ENCODE measurements around the gene PNKD.

Gene PNKD

DNA sequence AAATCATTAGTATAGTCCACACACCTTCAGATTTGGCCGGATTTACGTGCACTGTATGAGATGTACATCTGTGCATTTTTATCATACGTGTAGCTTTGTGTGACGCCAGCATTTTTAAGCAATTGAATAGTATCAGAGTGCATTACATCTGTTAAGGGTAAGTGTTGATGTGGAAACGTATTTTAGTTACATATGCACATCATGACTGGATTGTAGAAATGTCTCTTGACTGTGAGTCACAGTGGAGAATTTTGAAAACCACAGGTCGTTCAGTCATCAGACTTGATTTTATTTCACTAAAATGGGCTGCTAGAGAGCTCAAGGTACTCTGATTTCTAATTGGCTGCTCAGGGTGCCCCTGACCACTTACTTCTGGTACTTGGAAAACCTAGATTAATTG lies 14.9 kb upstream of the PNKD start:
- no peak overlapping the region for H2BK5ac ChIP-seq (ENCODE audit: low read length)
- no peak overlapping the region for H3K4me3 ChIP-seq (ENCODE audit: low read length in 2 of 2)
- H3K18ac ChIP-seq (ENCODE audit: low read length): no peak overlapping the region
- H2BK120ac ChIP-seq (ENCODE audit: low read depth, low read length): no peak overlapping the region
- no peak overlapping the region for H2BK12ac ChIP-seq (ENCODE audit: low read length)
- no peak overlapping the region for H4K8ac ChIP-seq (ENCODE audit: low read depth, low read length)
- no peak overlapping the region for H2AK5ac ChIP-seq (ENCODE audit: low read depth, low read length)
- no peak for DNase-seq (ENCODE audit: low spot score)
- no peak overlapping the region for H3K4me2 ChIP-seq (ENCODE audit: insufficient read depth, low read length, poor library complexity, severe bottlenecking)
- no CpG with 5 or more reads among the region's 6 CpGs for WGBS, 2 donors (ENCODE audit: extremely low coverage in 2 of 2, insufficient read length in 2 of 2, insufficient replicate concordance in 1 of 2)
- H3K14ac ChIP-seq (ENCODE audit: low read length): no peak overlapping the region
- H3K4me1 ChIP-seq (ENCODE audit: control insufficient read depth in 2 of 2, insufficient read depth in 1 of 2, low read depth in 1 of 2, low read length in 2 of 2): peaks cover 2 to 6% of the 10 kb centered on the region in 2 donors
- H3K27me3 ChIP-seq (ENCODE audit: control insufficient read depth in 3 of 3, insufficient read depth in 3 of 3, low read depth in 1 of 3, low read length in 3 of 3): no peaks in the 10 kb centered on the region
- no peak overlapping the region for H3K23ac ChIP-seq (ENCODE audit: low read depth, low read length, poor library complexity)
- no peak overlapping the region for H2BK15ac ChIP-seq (ENCODE audit: low read length)
- no peak overlapping the region for H3K27ac ChIP-seq (replicated peaks; ENCODE audit: low read length)
- no peak overlapping the region for H2AFZ ChIP-seq (ENCODE audit: low read length)
- H3K9me3 ChIP-seq (replicated peaks in 1 of 2; ENCODE audit: control insufficient read depth in 2 of 2, insufficient read depth in 1 of 2, low read depth in 1 of 2, low read length in 2 of 2): no peaks in the 10 kb centered on the region
- H4K91ac ChIP-seq (ENCODE audit: low read depth, low read length, poor library complexity): no peak overlapping the region
- H3K36me3 ChIP-seq (replicated peaks in 1 of 2; ENCODE audit: control insufficient read depth in 2 of 2, insufficient read depth in 2 of 2, low read length in 2 of 2): peaks cover 27 to 63% of the 10 kb centered on the region in 2 donors
- no peak overlapping the region for H3K9ac ChIP-seq (ENCODE audit: low read depth, low read length, poor library complexity)
- H3K4ac ChIP-seq (ENCODE audit: low read length): no peak overlapping the region
- H3K79me1 ChIP-seq (ENCODE audit: low read depth, low read length): no peaks in the 10 kb centered on the region

DNA sequence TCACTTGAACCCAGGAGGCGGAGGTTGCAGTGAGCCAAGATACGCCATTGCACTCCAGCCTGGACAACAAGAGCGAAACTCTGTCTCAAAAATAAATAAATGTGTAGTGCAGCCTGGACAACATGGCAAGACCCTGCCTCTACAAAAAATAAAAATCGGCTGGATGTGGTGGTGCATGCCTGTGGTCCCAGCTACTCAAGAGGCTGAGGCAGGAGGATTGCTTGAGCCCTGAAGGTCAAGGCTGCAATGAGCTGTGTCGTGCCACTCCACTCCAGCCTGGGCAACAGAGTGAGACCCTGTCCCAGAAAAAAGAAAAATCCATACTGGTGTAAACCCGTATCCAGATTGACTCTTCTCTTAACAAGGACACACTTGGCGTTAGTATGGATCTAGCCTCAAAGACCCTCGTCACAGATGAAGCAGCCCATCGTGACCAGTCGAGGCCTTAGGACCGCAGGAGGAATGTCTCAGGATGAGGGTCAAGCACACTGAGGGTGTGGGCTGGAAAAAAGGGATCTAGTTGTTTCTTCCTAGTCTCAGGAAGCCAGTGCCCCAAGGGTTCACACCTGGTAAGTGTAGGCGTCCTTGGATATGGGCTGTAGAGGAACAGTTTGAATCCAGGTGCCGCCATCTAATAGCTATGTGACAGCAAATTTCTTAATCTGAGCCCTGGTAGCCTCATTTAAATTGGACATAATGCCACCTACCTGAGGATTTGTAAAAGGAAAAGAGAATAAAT lies 13.5 kb upstream of the PNKD start:
- H3K4ac ChIP-seq (ENCODE audit: low read length): no peak overlapping the region
- H3K23ac ChIP-seq (ENCODE audit: low read depth, low read length, poor library complexity): no peak overlapping the region
- no peak overlapping the region for H2AK5ac ChIP-seq (ENCODE audit: low read depth, low read length)
- no peak overlapping the region for H3K4me2 ChIP-seq (ENCODE audit: insufficient read depth, low read length, poor library complexity, severe bottlenecking)
- no peaks in the 10 kb centered on the region for H3K79me1 ChIP-seq (ENCODE audit: low read depth, low read length)
- no peak for DNase-seq (ENCODE audit: low spot score)
- peaks cover 20 to 49% of the 10 kb centered on the region in 2 donors for H3K36me3 ChIP-seq (replicated peaks in 1 of 2; ENCODE audit: control insufficient read depth in 2 of 2, insufficient read depth in 2 of 2, low read length in 2 of 2)
- WGBS, 2 donors (ENCODE audit: extremely low coverage in 2 of 2, insufficient read length in 2 of 2, insufficient replicate concordance in 1 of 2): no CpG with 5 or more reads among the region's 13 CpGs
- H2BK15ac ChIP-seq (ENCODE audit: low read length): no peak overlapping the region
- H3K18ac ChIP-seq (ENCODE audit: low read length): no peak overlapping the region
- no peak overlapping the region for H3K9ac ChIP-seq (ENCODE audit: low read depth, low read length, poor library complexity)
- H3K27ac ChIP-seq (replicated peaks; ENCODE audit: low read length): no peak overlapping the region
- H3K9me3 ChIP-seq (replicated peaks in 1 of 2; ENCODE audit: control insufficient read depth in 2 of 2, insufficient read depth in 1 of 2, low read depth in 1 of 2, low read length in 2 of 2): peaks cover 0 to under 1% of the 10 kb centered on the region in 2 donors
- no peak overlapping the region for H4K8ac ChIP-seq (ENCODE audit: low read depth, low read length)
- no peaks in the 10 kb centered on the region for H3K27me3 ChIP-seq (ENCODE audit: control insufficient read depth in 3 of 3, insufficient read depth in 3 of 3, low read depth in 1 of 3, low read length in 3 of 3)
- no peak overlapping the region for H3K4me3 ChIP-seq (ENCODE audit: low read length in 2 of 2)
- no peak overlapping the region for H2BK120ac ChIP-seq (ENCODE audit: low read depth, low read length)
- H3K4me1 ChIP-seq (ENCODE audit: control insufficient read depth in 2 of 2, insufficient read depth in 1 of 2, low read depth in 1 of 2, low read length in 2 of 2): peaks cover 11 to 19% of the 10 kb centered on the region in 2 donors
- no peak overlapping the region for H4K91ac ChIP-seq (ENCODE audit: low read depth, low read length, poor library complexity)
- no peak overlapping the region for H2BK12ac ChIP-seq (ENCODE audit: low read length)
- no peak overlapping the region for H2AFZ ChIP-seq (ENCODE audit: low read length)
- H2BK5ac ChIP-seq (ENCODE audit: low read length): no peak overlapping the region
- H3K14ac ChIP-seq (ENCODE audit: low read length): no peak overlapping the region

DNA sequence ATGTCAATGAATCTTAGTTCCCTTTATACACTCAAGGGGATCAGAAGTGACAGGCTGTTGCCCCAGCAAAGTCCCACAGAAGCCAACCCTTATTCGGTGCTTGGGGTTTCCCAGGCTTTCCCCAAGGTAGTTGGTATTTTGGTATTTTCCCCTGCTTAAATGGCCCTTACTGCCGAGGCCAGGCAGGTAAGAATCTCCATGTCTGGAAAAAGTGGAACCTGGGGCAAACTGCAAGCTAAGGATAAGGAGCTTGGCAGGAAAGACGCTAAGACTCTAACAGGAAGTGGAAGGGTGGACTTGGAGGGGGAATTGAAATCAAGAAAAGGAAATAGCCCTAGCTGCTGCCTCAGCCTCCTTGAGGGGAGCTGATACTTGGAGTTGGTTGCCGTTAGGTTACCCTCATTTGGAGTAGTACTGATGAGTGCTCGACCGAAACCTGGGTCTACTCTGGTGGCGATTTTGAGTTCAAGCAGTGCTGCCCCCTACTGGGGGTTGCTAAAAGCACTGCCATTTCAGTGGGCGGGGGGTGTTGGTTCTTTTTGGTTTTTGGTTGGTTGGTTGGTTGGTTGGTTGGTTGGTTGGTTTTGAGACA lies 12.8 kb upstream of the PNKD start:
- H3K23ac ChIP-seq (ENCODE audit: low read depth, low read length, poor library complexity): no peak overlapping the region
- peaks cover 15 to 24% of the 10 kb centered on the region in 2 donors for H3K4me1 ChIP-seq (ENCODE audit: control insufficient read depth in 2 of 2, insufficient read depth in 1 of 2, low read depth in 1 of 2, low read length in 2 of 2)
- no peak overlapping the region for H3K27ac ChIP-seq (replicated peaks; ENCODE audit: low read length)

DNA sequence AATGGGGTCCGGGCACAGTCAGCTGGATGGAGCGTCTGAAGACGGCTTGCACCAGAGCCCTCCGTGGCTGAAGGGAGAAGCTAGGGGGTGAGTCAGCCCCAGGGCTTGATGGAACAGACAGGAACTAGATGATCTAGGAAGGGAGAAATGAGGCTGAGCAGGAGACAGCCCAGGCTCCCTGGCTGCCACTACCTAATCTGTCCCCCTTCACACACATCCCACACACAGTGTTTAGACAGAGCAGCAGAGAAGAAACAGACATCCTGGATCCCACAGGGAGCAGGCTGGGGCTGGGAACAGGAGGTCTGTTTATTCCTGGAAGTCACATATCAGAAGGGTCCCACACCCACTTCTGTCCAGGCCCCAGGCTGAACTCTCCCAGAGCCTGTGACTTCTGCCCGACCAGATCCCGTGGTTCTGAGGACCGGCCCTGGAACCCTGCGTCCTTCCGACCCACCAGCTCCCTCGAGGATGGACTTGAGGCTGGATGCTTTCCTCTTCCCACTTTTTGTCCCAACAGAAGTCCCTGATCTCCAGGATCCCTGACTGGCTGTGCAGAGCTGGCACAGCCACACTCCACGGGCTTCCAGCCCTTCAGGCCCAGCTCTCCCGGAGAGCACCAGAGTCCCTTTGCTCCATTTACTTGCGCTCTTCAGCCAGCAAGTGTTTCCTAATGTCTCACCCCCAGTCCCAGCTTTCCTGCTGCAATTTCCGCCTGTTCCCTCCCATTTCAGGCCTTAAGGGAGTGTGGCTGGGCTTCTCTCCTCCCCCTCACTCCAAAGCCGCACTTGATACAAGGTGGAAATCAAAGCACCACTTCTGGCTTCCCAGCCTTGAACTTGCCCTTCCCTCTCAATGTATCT lies 11.0 kb upstream of the PNKD start:
- Histone ChIP-seq H3K27ac (replicated peaks; ENCODE audit: low read length) (no peak overlapping the region), H3K36me3 (replicated peaks in 1 of 2; ENCODE audit: control insufficient read depth in 2 of 2, insufficient read depth in 2 of 2, low read length in 2 of 2) (peaks cover 10 to 40% of the 10 kb centered on the region in 2 donors), H3K14ac (ENCODE audit: low read length) (no peak overlapping the region), H3K23ac (ENCODE audit: low read depth, low read length, poor library complexity) (no peak overlapping the region), H3K27me3 (ENCODE audit: control insufficient read depth in 3 of 3, insufficient read depth in 3 of 3, low read depth in 1 of 3, low read length in 3 of 3) (peaks cover 0 to 2% (median 0%) of the 10 kb centered on the region in 3 experiments), H3K4me3 (ENCODE audit: low read length in 2 of 2) (no peak overlapping the region), H2AK5ac (ENCODE audit: low read depth, low read length) (no peak overlapping the region), H2BK15ac (ENCODE audit: low read length) (no peak overlapping the region), H2BK12ac (ENCODE audit: low read length) (no peak overlapping the region), H2AFZ (ENCODE audit: low read length) (no peak overlapping the region), H4K8ac (ENCODE audit: low read depth, low read length) (no peak overlapping the region), H3K9me3 (replicated peaks in 1 of 2; ENCODE audit: control insufficient read depth in 2 of 2, insufficient read depth in 1 of 2, low read depth in 1 of 2, low read length in 2 of 2) (peaks cover 0 to 2% of the 10 kb centered on the region in 2 donors), H3K4me1 (ENCODE audit: control insufficient read depth in 2 of 2, insufficient read depth in 1 of 2, low read depth in 1 of 2, low read length in 2 of 2) (peaks cover 15 to 24% of the 10 kb centered on the region in 2 donors), H3K79me1 (ENCODE audit: low read depth, low read length) (no peaks in the 10 kb centered on the region), H3K4me2 (ENCODE audit: insufficient read depth, low read length, poor library complexity, severe bottlenecking) (no peak overlapping the region), H3K4ac (ENCODE audit: low read length) (no peak overlapping the region), H2BK5ac (ENCODE audit: low read length) (no peak overlapping the region), H4K91ac (ENCODE audit: low read depth, low read length, poor library complexity) (no peak overlapping the region), H3K18ac (ENCODE audit: low read length) (no peak overlapping the region), H2BK120ac (ENCODE audit: low read depth, low read length) (no peak overlapping the region), H3K9ac (ENCODE audit: low read depth, low read length, poor library complexity) (no peak overlapping the region)
- no CpG with 5 or more reads among the region's 15 CpGs for WGBS, 2 donors (ENCODE audit: extremely low coverage in 2 of 2, insufficient read length in 2 of 2, insufficient replicate concordance in 1 of 2)
- no peak for DNase-seq (ENCODE audit: low spot score)

More for the DNA sequence above, 12.8 kb upstream of the PNKD start:
- H2AFZ ChIP-seq (ENCODE audit: low read length): no peak overlapping the region
- no peak overlapping the region for H3K9ac ChIP-seq (ENCODE audit: low read depth, low read length, poor library complexity)
- no peak overlapping the region for H3K18ac ChIP-seq (ENCODE audit: low read length)
- H3K27me3 ChIP-seq (ENCODE audit: control insufficient read depth in 3 of 3, insufficient read depth in 3 of 3, low read depth in 1 of 3, low read length in 3 of 3): peaks cover 0 to 2% (median 0%) of the 10 kb centered on the region in 3 experiments
- H3K79me1 ChIP-seq (ENCODE audit: low read depth, low read length): no peaks in the 10 kb centered on the region
- WGBS, 2 donors (ENCODE audit: extremely low coverage in 2 of 2, insufficient read length in 2 of 2, insufficient replicate concordance in 1 of 2): no CpG with 5 or more reads among the region's 8 CpGs
- H3K36me3 ChIP-seq (replicated peaks in 1 of 2; ENCODE audit: control insufficient read depth in 2 of 2, insufficient read depth in 2 of 2, low read length in 2 of 2): peaks cover 15 to 42% of the 10 kb centered on the region in 2 donors
- no peak overlapping the region for H2BK5ac ChIP-seq (ENCODE audit: low read length)
- no peak overlapping the region for H2AK5ac ChIP-seq (ENCODE audit: low read depth, low read length)
- no peak overlapping the region for H4K91ac ChIP-seq (ENCODE audit: low read depth, low read length, poor library complexity)
- H3K4ac ChIP-seq (ENCODE audit: low read length): no peak overlapping the region
- no peak overlapping the region for H3K4me3 ChIP-seq (ENCODE audit: low read length in 2 of 2)
- no peak overlapping the region for H3K14ac ChIP-seq (ENCODE audit: low read length)
- H3K4me2 ChIP-seq (ENCODE audit: insufficient read depth, low read length, poor library complexity, severe bottlenecking): no peak overlapping the region
- H2BK12ac ChIP-seq (ENCODE audit: low read length): no peak overlapping the region
- no peak for DNase-seq (ENCODE audit: low spot score)
- no peak overlapping the region for H2BK15ac ChIP-seq (ENCODE audit: low read length)
- H3K9me3 ChIP-seq (replicated peaks in 1 of 2; ENCODE audit: control insufficient read depth in 2 of 2, insufficient read depth in 1 of 2, low read depth in 1 of 2, low read length in 2 of 2): peaks cover 0 to 2% of the 10 kb centered on the region in 2 donors
- no peak overlapping the region for H4K8ac ChIP-seq (ENCODE audit: low read depth, low read length)
- H2BK120ac ChIP-seq (ENCODE audit: low read depth, low read length): no peak overlapping the region

Data from neuronal stem cell (in vitro differentiated cells).